NCI-H187 (cell line): Measurements from ENCODE around the gene COMMD2.

Experiments
- DNase-seq, 2 experiments: peaks; one replicate each; lab custom pipeline; 2025; lab: John Stamatoyannopoulos, UW

Gene COMMD2

GRCh38 chr3:149702691-149703441 is 49.4 kb downstream of the COMMD2 start:
- DNase-seq: no peak

- no peak for DNase-seq
These were observed 50.3 kb downstream of the COMMD2 start for GRCh38 chr3:149701977-149702350.

GRCh38 chr3:149701206-149701976 is 50.9 kb downstream of the COMMD2 start:
- no peak for DNase-seq
